ENCODE measurements around the gene SPEG.

Gene SPEG

GRCh38 chr2:219443016-219443696 lies 8.5 kb downstream of the SPEG start:
- no peak for DNase-seq (ENCODE audit: low read depth in 2 of 2)

GRCh38 chr2:219443697-219444023 lies 9.0 kb downstream of the SPEG start:
- no peak for DNase-seq (ENCODE audit: low read depth in 2 of 2)

- DNase-seq (ENCODE audit: low read depth in 2 of 2), result no peak
Measured at GRCh38 chr2:219444566-219445091, 10.0 kb downstream of the SPEG start.

- no peak for DNase-seq (ENCODE audit: low read depth in 2 of 2)
Measured at GRCh38 chr2:219445220-219445640, 10.6 kb downstream of the SPEG start.

GRCh38 chr2:219446101-219446504 lies 11.5 kb downstream of the SPEG start:
- no peak for DNase-seq (ENCODE audit: low read depth in 2 of 2)

- DNase-seq (ENCODE audit: low read depth in 2 of 2), result no peak
Measured at GRCh38 chr2:219446689-219447088, 12.0 kb downstream of the SPEG start.

GRCh38 chr2:219447242-219448098 lies 12.8 kb downstream of the SPEG start:
- DNase-seq (ENCODE audit: low read depth in 2 of 2), result no peak

- DNase-seq (ENCODE audit: low read depth in 2 of 2), result no peak
Measured at GRCh38 chr2:219448099-219448775, 13.6 kb downstream of the SPEG start.

GRCh38 chr2:219448776-219449341 lies 14.2 kb downstream of the SPEG start:
- no peak for DNase-seq (ENCODE audit: low read depth in 2 of 2)

- DNase-seq (ENCODE audit: low read depth in 2 of 2), result no peak
Measured at GRCh38 chr2:219449609-219450008, 15.0 kb downstream of the SPEG start.

GRCh38 chr2:219451661-219452360 lies 17.2 kb downstream of the SPEG start:
- DNase-seq (ENCODE audit: low read depth in 2 of 2), result no peak

- DNase-seq (ENCODE audit: low read depth in 2 of 2), result no peak
Measured at GRCh38 chr2:219452361-219453317, 18.0 kb downstream of the SPEG start.

- no peak for DNase-seq (ENCODE audit: low read depth in 2 of 2)
Measured at GRCh38 chr2:219453671-219454590, 19.3 kb downstream of the SPEG start.

GRCh38 chr2:219455581-219455980 lies 20.9 kb downstream of the SPEG start:
- DNase-seq (ENCODE audit: low read depth in 2 of 2), result no peak

GRCh38 chr2:219457784-219458369 lies 23.2 kb downstream of the SPEG start:
- DNase-seq (ENCODE audit: low read depth in 2 of 2), result no peak

GRCh38 chr2:219458996-219459395 lies 24.4 kb downstream of the SPEG start:
- no peak for DNase-seq (ENCODE audit: low read depth in 2 of 2)

- peak in 1 of 2 experiments; percentile 35 for DNase-seq (ENCODE audit: low read depth in 2 of 2)
Measured at GRCh38 chr2:219459460-219460311, 25.0 kb downstream of the SPEG start.

GRCh38 chr2:219460424-219460926 lies 25.8 kb downstream of the SPEG start:
- no peak for DNase-seq (ENCODE audit: low read depth in 2 of 2)
